ENCODE measurements around the gene CEND1.
A peak's percentile ranks its signal among the peaks of the same experiment; 100 is the strongest.

Gene CEND1

GRCh38 chr11:803467-803742, 13.5 kb upstream of the CEND1 start:
- TF ChIP-seq CTCF (IDR thresholded peaks at IDR 0.05; ENCODE audit: borderline replicate concordance, insufficient read depth, low read depth, low read length), result no peak
- peak overlapping the region; percentile 66 for H3K4me3 ChIP-seq (ENCODE audit: low read depth, low read length)

GRCh38 chr11:802693-803466, 13.0 kb upstream of the CEND1 start:
- H3K4me3 ChIP-seq (ENCODE audit: low read depth, low read length), result no peak overlapping the region
- TF ChIP-seq CTCF (IDR thresholded peaks at IDR 0.05; ENCODE audit: borderline replicate concordance, insufficient read depth, low read depth, low read length), result no peak

GRCh38 chr11:802018-802617, 12.2 kb upstream of the CEND1 start:
- TF ChIP-seq CTCF (IDR thresholded peaks at IDR 0.05; ENCODE audit: borderline replicate concordance, insufficient read depth, low read depth, low read length), result no peak

GRCh38 chr11:801097-801780, 11.3 kb upstream of the CEND1 start:
- no peak overlapping the region for H3K4me3 ChIP-seq (ENCODE audit: low read depth, low read length)
- TF ChIP-seq CTCF (IDR thresholded peaks at IDR 0.05; ENCODE audit: borderline replicate concordance, insufficient read depth, low read depth, low read length), result no peak

More at GRCh38 chr11:802018-802617, 12.2 kb upstream of the CEND1 start:
- no peak overlapping the region for H3K4me3 ChIP-seq (ENCODE audit: low read depth, low read length)

GRCh38 chr11:800473-800872, 10.6 kb upstream of the CEND1 start:
- no peak overlapping the region for H3K4me3 ChIP-seq (ENCODE audit: low read depth, low read length)
- no peak for TF ChIP-seq CTCF (IDR thresholded peaks at IDR 0.05; ENCODE audit: borderline replicate concordance, insufficient read depth, low read depth, low read length)

GRCh38 chr11:799641-800316, 9.9 kb upstream of the CEND1 start:
- no peak for TF ChIP-seq CTCF (IDR thresholded peaks at IDR 0.05; ENCODE audit: borderline replicate concordance, insufficient read depth, low read depth, low read length)
- H3K4me3 ChIP-seq (ENCODE audit: low read depth, low read length), result no peak overlapping the region

Measured in GM12875 (cell line).